Fibroblast of skin of right biceps (primary cell): ENCODE results near the gene TECTA.

Source experiments
- DNase-seq: peaks from one replicate; pipeline ENCODE4 v3.0.0-alpha.2; 2013

The TECTA gene

DNA sequence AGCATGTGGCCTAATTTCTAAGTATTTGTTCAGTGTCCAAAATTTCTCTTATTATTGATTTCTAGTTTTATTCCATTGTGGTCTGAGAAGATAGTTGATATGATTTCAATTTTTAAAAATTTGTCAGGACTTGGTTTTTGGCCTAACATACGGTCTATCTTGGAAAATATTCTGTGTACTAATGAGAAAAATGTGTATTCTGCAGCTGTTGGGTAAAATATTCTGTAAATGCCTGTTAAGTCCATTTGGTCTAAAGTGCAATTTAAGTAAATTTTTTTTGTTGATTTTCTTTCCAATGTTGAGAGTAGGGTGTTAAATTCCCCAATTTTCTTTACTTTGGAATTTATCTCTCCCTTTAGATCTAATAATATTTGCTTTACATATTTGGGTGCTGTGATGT lies 78.3 kb downstream of the TECTA start:
- DNase-seq = no peak

DNA sequence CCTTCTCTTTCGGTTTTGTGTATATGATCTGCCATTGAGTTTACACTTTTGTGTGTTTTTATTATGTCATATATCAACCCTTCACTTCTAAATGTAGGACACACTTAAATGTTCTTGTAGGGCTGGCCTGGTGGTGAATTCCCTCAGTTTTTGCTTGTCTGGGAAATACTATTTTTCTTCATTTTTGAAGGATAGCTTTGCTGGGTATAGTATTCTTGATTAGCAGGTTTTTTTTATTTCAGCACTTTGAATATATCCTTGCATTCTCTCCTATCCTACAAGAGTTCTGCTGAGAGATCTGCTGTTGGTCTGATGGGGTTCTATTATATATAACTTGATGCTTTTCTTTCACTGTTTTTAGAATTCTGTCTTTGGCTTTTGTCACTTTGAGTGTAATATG lies 79.1 kb downstream of the TECTA start:
- DNase-seq = no peak

DNA sequence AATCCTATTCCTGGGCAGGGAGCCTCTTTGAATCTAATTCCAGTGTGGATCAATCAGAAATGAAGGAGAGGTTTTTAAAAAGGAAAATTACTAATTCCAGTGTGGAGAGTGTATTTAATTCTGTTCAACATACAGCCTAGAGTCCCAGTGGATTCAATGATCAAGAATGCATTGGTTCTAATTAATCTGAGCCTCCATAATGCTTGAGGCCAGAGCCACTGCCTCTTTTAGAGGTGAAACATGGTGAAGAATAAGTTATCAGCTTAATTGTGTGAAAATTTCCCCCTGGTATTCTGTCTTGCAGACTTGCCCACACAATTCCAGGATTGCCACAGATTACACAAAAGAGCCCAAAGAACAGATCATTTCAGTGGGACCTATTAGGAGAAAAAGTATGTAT lies 87.7 kb downstream of the TECTA start:
- no peak for DNase-seq

DNA sequence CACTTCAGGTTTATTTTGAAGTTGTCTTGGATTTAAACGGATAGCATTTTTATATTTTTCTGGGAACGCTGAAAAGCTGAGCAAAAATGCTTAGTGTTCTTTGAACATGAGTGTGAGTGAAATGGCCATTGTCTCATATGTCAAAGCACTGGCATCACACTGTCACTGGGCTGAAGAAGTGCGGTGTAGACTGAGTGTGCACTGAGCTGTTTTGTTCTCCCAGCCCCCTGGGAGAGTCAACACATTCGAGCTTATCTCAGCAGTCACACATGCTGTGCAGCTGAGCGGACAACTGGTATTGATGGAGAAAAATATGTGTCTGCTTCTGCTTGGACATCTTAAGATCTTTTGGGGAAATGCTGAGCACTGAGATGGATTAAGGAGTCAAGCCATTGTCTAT lies 90.8 kb downstream of the TECTA start:
- no peak for DNase-seq

DNA sequence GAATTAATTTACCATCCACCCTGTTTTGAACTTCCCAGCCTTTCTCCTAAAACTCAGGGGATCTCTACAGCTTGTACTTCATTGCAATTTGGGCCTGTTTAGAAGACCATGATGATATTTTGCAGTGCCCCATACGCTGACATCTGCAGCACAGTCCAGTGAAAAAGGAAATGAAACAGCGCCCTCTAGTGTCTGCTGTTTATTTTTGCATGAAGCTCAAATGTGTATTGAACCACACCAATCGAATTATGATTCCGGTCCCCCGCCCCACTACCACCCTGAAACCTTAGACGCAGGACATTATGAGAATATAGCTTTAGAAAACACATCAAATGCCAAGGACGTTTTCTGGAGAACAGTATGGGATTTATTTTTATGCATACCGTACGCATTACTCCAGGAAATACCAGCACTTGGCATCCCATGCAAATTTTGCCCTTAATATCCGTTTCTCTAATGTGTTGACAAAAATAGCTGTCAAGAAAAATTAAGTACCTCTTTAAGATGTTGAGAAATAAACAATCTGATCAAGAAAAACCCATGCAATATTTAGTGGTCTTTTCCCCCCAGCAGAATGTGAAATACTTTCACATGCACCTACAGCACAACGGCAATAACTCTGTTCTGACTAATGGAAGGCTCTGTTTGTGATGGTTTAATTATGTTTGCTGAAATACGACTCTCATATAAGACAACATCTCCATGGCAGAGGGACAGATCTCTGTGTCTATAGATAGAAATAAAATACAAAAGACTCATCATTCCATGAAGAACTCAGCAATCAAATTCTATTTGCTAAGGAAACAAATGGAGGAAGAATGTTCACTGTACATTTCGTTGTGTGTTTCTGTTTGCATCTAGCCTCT lies 93.9 kb downstream of the TECTA start:
- peak; percentile 64 for DNase-seq

DNA sequence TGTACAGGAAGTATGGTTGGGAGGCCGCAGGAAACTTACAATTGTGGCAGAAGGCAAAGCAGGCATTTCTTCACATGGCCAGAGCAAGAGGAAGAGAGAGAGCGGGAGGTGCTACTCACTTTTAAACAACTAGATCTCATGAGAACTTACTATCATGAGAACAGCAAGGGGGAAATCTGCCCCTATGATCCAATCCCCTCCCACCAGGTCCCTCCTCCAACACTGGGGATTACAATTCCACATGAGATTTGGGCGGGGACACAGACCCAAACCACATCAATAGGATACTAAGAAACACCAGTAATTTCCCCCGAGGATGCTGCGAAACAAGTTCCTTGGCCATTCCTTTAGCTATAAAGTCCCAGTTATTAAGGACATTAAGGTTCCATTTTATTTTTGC lies 97.4 kb downstream of the TECTA start:
- DNase-seq = no peak

DNA sequence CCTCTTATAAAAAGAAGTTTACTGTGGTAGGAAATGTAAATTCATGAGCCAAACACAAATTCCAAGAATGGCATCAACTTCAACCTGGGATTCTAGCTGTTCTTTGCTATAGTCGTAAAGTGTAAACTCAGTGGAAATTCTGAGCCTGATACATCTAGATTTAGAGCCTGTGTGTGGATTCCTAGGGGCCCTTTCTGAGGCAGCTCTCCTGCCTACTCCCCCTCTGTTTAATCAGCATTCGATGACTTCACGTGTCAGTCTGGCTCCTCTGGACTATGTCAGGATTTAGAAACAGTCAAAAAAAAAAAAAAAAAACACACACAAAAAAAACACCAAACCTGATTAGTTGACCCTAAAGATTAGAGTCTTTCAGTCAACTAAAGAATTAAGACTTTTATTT lies 98.5 kb downstream of the TECTA start:
- peak; percentile 7 for DNase-seq

DNA sequence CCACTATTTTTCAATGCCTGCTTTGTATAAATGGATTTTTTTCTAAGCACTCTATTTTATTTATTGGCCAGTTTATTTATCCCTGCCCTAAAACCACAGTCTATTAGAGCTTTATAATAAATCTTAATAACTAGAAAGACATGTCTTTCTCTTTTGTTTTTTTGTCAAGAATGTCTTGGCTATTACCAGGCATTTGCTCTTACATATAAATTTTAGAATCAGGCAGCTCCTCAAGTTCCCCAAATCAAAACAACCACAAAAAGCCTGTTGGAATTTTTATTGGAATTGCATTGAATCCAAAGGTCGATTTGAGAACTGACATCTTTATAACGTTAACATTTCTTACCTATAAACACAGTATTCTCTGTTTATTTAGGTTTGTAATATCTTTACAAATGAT lies 105.8 kb downstream of the TECTA start:
- peak; percentile 3 for DNase-seq

DNA sequence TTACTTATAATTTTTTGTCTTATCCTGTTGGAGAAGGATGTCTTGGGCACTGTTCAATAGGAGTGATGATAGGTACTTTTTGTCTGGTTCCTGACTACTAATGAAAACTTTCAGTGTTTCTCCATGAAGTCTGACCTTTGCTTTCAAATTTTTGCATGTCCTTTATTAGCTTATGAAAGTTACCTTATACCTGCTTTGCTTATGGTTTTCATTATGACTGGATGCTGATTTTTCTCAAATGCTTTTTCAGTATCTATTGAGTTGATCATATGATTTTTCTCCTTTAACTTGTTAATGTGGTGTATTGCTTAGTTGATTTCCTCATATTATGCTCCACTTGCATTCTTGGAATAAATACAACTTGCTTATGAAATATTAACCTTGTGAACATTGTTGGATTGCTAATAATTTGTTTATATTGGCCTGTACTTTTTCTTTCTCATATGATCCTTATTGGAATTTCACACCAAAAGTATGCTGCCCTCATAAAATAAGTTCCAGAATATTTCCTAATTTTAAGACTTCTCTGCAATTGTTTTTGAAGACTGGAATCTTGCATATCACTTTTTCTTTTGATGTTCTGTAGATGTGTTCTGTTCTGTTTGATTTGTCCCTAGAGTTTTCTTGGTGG lies 106.6 kb downstream of the TECTA start:
- peak; percentile 2 for DNase-seq

DNA sequence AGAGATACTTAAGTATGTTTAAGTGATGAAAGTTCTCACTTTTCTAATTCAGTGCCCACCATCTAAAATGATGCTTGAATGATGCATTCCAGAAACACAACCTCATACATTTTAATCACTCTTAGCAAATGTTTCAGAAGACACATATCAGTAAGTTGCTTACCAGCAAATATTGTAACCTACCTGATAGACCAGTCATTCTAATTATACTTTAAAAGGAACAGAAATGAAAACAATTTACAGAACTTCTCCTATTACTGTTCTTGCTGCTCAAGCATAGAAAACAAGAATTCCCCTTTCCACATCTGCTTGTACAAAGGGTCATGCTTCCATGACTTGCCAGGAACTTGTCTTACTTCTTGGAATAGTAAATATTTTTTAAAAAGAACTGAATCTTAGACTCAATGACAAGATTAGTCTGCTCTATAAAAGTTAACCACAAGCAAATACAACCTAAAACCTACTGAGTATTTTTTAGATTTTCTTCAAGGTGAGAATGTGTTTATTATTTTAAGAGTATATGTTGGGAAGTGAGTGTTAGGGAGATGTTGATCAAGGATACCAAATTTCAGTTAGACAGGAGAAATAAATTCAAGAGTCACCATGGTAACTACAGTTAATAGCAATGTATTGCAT lies 109.5 kb downstream of the TECTA start:
- no peak for DNase-seq

DNA sequence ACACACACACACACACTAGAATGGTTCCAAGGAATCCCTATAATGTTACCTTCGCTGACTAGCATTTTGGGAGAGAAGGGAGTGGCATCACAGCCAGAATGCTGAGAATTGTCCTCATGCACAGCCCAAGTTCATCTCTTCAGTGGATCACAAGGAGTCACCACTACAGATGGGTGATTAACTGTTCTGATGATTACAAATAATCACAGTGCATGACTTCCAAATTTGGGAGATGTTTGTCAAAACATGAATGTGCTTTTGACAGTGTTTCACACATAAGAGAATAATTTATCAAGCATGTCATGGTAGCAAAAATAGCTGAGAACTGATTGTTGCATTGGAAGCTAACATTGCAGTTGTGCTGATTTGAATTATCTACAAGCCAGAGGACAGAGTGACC lies 110.6 kb downstream of the TECTA start:
- DNase-seq = no peak

DNA sequence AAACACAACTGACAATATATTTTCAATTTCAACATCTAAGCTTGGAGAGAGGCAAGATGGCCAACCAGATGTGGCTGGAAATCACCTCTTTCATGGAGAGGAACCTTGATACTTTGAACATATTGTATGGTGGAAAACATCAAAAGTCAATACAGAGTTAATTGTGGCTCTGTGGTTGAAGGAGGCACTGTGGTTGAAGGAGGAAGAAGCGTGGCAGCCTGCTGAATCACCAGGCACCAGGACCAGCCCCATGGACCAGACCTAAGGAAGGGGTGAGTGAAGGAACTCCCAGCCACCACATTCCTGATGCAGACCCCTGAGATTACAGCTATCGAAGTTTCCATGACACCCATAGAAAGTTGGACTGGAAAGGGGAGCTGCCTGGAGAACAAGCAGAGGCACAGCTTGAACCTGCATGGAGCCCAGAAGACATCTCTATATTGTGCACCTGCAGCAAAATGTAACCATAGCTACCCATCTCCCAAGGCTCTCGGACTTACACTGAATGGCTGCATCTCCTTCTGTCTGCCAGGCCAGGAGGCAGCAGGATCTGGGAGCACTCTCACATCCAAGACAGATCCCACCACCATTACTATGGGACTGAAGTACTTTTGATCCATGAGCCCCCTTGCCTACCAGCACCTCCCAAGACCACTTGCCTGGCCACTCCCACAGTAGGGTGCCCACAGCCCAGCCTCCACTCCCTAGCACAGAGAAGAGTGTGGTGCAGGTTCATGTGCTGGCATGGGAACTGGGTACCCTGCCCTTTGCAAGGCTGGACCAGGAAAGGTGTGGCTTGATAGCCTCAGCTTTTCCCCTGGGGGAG lies 111.7 kb downstream of the TECTA start:
- DNase-seq = no peak

DNA sequence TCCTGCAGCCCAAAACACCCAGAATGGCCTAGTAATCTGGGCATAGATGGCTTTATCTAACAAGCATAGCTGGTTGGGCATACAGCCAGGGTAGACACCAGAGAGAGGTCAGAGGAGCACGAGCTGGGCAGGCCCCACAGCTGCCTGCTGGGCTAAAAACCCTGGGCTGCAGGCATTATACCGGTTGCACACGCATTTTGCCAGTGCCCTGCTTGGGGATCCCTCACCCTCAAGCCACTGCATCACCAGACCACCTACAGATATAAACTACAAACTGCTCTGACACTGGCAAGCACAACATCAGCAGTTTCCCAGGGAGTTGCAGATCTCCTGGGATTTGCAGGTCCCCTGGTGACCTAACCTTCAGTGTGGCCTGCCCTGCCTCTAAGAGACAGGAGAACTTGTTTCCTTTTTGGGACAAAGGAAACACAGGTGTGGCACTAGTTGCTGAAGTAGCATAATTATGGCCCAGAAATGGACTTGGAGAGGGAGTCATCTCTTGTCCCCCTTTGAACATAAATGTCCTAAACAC lies 112.4 kb downstream of the TECTA start:
- no peak for DNase-seq

DNA sequence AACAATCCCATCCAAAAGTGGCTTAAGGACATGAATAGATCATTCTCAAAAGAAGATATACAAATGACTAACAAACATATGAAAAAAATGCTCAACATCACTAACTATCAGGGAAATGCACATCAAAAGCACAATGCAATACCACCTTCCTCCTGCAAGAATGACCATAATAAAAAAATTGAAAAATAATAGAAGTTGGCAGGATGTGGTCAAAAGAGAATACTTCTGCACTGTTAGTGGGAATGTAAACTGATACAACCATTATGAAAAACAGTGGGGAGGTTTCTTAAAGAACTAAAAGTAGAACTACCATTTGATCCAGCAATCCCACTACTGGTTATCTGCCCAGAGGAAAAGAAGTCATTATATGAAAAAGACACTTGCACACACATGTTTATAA lies 113.8 kb downstream of the TECTA start:
- no peak for DNase-seq

DNA sequence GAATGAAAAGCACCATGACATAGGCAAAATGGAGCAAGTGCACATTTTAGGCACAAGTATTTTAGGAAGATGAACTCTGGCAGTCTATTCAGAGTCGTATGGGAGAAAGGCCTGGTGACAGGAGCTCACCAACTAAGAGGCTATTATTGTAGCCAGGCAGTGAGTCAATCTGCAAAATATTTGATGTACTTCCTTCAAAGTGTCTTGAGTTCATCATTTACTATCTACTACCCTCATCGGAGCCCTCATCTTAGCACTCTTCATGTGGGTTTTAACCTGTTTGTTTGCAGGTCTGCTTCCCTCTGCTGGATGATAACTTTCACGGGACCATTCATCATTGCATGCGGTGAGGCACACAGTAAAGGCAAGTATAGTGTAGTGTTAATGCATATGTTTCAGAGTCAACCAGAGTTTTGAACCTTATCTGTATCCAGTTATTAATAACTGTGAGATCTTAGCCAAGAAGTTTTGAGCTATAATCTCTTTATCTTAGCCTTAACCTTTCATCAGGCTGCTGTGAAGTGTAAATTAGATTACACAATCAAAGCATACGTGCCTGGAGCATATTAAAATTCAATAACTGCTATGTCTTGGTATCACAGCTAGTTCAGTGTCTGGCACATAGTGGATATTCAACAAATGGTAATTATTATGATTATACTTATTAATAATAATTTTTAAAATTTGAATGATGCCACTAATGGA lies 120.6 kb downstream of the TECTA start:
- no peak for DNase-seq

DNA sequence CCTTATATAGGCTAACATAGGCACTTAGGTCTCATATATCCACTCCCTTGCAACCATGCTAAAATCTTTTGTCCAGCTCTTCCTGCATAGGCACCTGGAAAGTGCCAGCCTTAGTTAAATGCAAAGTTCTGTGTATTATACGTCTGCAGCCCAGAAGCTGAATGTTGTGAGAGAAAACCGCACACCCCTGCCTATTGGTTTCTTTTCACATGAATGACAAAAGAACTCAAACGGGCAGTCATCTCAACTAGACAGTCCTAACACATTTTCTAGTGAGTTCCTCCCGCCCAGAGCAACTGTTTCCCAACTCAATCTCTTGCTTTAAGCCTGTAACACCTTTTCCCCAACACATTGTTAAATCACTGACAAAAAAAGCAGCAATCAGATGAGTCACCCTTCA lies 122.1 kb downstream of the TECTA start:
- DNase-seq = no peak

DNA sequence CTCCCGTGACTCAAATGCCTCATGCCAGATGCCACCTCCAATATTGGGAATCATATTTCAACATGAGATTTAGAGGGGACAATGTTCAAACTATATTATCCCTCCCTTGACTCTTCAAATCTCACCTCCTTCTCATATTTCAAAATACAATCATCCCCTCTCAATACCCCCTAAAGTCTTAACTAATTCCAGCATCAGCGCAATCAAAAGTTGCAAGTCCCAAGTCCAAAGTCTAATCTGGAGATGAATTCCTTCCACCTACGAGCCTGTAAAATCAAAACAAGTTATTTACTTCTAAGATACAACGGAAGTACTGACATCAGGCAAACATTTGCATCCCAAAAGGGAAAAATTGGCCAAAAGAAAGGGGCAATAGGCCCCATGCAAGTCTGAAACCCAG lies 124.3 kb downstream of the TECTA start:
- no peak for DNase-seq

DNA sequence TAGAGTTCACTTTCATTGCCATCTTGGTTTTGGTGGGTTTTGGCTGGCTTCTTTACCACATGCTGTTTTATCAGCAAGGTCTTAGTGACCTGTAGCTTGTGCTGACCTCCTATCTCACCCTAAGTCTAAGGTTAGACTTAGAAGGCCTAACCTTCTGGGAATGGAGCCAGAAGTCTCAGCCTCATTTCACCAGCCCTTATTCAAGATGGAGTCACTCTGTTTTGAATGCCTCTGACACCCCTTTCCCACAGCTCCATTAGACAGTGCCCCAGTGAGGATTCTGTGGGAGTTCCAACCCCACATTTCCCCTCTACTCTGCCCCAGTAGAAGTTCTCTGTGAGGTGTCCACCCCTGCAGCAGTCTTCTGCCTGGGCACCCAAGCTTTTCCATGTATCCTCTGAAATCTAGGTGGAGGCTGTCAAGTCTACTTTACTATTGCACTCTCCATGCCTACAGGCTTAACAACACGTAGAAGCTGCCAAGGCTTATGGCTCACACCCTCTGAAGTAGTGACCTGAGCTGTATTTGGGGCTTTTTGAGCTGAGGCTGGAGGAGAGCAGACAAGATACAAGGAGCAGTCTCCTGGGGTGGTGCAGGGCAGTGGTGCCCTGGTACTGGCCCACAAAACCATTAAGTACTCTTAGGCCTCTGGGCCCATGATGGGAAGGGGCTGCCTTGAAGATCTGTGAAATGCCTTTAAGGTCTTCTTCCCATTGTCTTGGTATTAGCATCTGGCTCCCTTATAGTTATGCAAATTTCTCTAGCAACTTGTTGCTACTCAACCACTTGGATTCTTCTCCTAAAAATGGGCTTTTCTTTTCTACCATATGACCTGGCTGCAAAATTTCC lies 125.6 kb downstream of the TECTA start:
- no peak for DNase-seq

DNA sequence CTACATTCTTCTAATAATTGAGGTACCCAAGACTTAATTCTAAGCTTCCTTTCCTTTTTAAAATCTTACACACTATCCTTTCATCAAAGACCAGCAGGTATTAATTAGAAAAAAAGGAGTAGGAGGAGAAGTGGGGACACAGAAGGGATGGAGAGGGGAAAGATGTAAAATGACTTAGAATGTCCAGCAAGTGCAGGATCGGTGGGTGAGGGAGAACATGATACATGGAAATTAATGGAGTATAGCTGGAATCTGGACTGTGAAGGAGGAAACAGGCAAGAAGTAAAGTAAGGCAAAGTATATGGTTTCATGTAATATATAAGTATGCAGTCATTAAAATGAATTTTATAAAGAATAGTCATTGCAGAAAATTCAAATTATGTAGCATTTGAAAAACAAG lies 127.8 kb downstream of the TECTA start:
- DNase-seq = no peak

DNA sequence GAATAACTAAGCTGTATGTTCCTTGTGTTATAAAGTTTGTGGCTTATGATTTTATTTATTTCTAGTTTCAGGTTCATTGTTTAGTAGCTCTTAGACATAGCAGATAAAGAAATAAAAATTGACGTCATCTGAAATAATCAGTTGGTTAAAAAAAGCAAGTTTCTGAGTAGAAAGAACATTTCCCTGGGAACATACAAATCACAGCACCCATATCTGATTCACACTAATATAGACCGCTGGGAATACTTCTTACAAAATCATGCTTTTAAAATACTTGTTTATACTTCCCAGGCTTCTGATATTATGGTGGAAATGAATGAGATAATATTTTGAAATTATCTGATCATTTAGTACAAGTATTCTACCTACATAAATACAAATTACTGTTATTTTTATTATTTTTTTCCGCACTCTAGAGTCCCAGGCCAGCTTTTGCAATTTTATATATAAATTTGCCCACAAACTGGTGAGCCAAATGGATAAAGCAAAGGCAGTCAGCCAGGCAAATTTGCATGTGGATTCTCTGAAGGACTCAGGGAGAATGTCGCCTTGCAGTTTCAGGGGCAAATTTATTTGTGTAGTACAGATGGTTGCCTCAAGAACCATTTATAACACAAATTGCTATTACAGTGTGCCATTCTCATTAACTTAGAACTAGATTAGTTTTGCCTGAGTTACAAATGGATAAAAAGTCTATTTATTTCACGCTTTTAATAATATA lies 128.6 kb downstream of the TECTA start:
- DNase-seq = no peak
